A549 treated with dexamethasone at 1 μM for 4 hours (cell line): ENCODE data around the gene SOCS2. TPM values are rescaled to one million over a fixed set of nuclear protein-coding genes. Genes with fewer than 3 reads are reported as not detected.

ENCODE experiments used
- total RNA-seq: library from RNA; stranded (reverse); fragments of 200-300 nt; extraction: Qiagen RNA extraction; gene quantifications from 5 replicates; pipeline ENCODE4 v1.2.3, GENCODE V29; 2022

SOCS2 gene, protein sequence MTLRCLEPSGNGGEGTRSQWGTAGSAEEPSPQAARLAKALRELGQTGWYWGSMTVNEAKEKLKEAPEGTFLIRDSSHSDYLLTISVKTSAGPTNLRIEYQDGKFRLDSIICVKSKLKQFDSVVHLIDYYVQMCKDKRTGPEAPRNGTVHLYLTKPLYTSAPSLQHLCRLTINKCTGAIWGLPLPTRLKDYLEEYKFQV
- total RNA-seq, result 13.6 to 23.1 TPM (median 15.8 TPM) in 5 replicates

DNA sequence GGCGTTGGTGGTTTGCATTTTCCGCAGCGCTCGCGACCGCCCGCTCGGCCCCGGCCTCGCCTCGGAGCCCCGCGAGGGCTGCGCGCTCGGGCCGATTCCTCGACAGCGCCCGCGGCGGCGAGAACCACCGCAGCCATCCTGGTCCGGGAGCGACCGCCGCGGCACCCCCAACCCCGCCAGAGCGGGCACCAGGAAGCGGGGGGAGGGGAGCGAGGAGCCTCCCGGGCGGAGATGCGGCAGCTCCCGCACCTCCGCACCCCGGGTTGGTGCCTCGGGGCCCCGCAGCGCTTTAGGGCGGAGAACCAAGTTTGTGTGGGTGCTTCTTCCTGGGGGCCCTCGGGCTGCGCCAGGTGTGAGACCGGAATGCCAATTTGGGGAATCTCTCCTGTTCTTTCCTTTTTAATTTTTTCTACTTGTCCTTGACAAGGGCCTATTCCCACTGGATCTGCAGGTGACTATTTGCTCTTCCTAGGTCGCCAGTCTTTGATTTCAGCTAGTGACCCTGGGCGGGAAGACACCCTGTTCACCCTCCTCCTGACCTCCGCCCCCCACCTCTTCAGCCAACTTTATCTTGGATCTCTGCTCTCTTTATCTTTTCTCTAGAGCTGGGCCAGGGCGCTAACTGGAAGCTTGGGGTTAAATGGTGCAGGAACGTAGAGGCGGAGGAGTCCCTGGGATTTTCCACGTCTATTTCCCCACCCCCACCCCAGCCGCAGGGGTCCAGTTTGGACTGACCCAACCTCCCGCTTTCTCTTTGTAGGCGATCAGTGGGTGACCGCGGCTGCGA is at the start of gene SOCS2:
Gene SOCS2 (plus strand): TSS at position 751 of the 787 bp plus-strand sequence. CDS start 223 bp downstream, outside the sequence.

Other genes starting within 250 kb of the SOCS2 start
- gene NUDT4, start 194.8 kb upstream of the SOCS2 start, total RNA-seq, result 26.9 to 37.5 TPM (median 31.0 TPM) in 5 replicates
- gene UBE2N, start 130.7 kb upstream of the SOCS2 start, total RNA-seq, result 146 to 193 TPM (median 152 TPM) in 5 replicates
- 47.6 to 56.0 TPM (median 49.8 TPM) in 5 replicates for gene MRPL42, start 105.2 kb upstream of the SOCS2 start, total RNA-seq
- 8.8 to 13.3 TPM (median 9.2 TPM) in 5 replicates for gene CRADD, start 104.7 kb downstream of the SOCS2 start, total RNA-seq